ENCODE measurements around the gene IQCH.

- TF ChIP-seq, protein P1, sequence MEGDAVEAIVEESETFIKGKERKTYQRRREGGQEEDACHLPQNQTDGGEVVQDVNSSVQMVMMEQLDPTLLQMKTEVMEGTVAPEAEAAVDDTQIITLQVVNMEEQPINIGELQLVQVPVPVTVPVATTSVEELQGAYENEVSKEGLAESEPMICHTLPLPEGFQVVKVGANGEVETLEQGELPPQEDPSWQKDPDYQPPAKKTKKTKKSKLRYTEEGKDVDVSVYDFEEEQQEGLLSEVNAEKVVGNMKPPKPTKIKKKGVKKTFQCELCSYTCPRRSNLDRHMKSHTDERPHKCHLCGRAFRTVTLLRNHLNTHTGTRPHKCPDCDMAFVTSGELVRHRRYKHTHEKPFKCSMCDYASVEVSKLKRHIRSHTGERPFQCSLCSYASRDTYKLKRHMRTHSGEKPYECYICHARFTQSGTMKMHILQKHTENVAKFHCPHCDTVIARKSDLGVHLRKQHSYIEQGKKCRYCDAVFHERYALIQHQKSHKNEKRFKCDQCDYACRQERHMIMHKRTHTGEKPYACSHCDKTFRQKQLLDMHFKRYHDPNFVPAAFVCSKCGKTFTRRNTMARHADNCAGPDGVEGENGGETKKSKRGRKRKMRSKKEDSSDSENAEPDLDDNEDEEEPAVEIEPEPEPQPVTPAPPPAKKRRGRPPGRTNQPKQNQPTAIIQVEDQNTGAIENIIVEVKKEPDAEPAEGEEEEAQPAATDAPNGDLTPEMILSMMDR (IDR thresholded peaks at IDR 0.05; ENCODE audit: low read length) = no peak
- TF ChIP-seq EZH2 (IDR thresholded peaks at IDR 0.05; ENCODE audit: borderline replicate concordance, low read length) = no peak
These were observed 893 bp upstream of the IQCH start for GRCh38 chr15:67253549-67254237.
